ENCODE measurements around the gene DLGAP1. TPM values are rescaled to one million over a fixed set of nuclear protein-coding genes. Genes with fewer than 3 reads are reported as not detected.
"Not testable (repeated sequence)": the region's sequence is repeated elsewhere in the genome, so short reads cannot be mapped to it uniquely, and the experiment has no call there.

The DLGAP1 gene
- total and polyA plus RNA-seq, 3 donors from 2014 or later: 18.6 to 93.8 (median 69.1) TPM

DNA sequence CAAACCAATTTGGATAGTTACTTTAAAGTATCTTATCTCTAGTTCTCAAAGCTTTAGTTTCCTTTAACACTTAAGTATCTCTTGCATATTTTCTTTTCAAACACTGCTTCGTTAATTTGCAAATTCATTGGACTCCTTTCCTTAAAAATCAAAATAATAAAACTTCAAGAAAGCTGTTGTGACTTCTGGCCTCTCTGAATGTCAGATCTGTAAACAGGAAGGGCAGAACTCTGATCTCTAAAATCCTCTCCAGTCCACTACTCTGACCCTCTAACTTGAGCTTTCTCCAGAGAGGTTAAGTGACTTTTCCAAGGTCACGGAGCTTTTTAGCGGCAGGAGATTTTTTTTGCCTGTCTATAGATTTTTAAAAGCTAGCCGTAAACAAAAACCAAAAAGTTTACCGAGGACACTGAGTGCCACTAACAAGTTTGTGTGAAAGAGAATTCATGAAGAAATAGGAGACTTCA is 849.6 kb downstream of the DLGAP1 start:
- H3K9me3 ChIP-seq: no peaks in the 10 kb centered on the region
- no peak for DNase-seq
- intact Hi-C loops (cut with DNase I; ENCODE audit: low total_unique reads): no loop called here
- WGBS, 2 donors: 14 to 22% methylated on average over 5 of the region's 5 CpGs
- no peaks in the 10 kb centered on the region for H3K36me3 ChIP-seq (ENCODE audit: low read depth, missing control alignments)
- no peak for TF ChIP-seq CTCF (IDR thresholded peaks at IDR 0.05)
- no peak for TF ChIP-seq POLR2A (IDR thresholded peaks at IDR 0.05)
- H3K4me3 ChIP-seq: peak overlapping the region; percentile 4 to 10
- no peaks in the 10 kb centered on the region for H3K27me3 ChIP-seq
- peak overlapping the region; percentile 77 to 85 for H3K27ac ChIP-seq
- H3K4me1 ChIP-seq: peaks cover 41% of the 10 kb centered on the region

DNA sequence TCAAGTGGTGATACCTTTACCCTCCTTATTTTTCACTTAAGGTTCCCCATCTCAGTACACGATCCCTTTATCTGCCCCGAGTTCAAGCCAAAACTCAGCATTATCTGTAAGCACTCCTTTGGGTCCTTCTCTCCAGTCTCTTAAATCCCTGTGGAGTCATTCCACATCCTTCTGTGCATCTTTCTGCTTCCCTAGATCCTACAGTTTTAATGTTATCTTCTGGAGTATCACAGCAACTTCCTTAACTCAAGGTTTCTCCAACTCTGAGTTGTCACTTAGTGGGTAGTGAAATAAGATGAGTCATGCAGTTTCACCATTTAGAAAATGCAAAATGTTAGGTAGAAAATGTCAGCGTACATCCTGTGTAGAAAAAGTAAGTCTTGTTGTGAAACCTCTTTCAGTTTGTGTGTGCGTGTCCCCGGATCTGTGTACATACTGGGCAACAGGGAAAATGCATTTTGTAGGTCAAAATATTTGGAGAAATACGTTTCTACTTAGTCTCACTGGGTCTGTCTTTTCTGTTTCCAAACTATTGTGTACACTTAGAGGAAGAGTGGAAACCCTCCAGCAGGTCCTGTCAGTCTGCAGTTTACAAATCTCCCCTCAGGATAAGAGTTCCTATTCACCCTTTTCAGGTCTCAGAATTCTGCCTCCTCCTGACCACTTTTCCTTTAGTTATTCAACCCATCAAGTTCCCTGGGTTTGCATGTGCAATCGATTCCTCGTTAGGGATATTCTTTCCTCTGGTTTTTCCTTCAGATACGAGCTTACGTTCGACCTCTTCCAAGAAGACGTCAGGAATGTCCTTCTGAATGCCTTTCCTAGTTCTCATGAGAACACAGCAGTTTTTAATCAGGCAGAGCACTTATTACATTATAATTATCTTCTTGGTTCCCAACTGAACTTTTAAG is 850.4 kb downstream of the DLGAP1 start:
- Histone ChIP-seq H3K27ac (peak overlapping the region; percentile 77 to 85), H3K4me1 (peaks cover 41% of the 10 kb centered on the region), H3K9me3 (no peaks in the 10 kb centered on the region), H3K27me3 (no peaks in the 10 kb centered on the region), H3K36me3 (ENCODE audit: low read depth, missing control alignments) (no peaks in the 10 kb centered on the region), H3K4me3 (peak overlapping the region in 1 of 2 donors; percentile 10)
- WGBS, 2 donors: 16 to 23% methylated on average over 12 of the region's 12 CpGs
- TF ChIP-seq CTCF (IDR thresholded peaks at IDR 0.05) (no peak), POLR2A (IDR thresholded peaks at IDR 0.05) (no peak)
- no peak for DNase-seq
- intact Hi-C loops (cut with DNase I; ENCODE audit: low total_unique reads): no loop called here

- H3K4me1 ChIP-seq: peaks cover 41% of the 10 kb centered on the region
- TF ChIP-seq POLR2A (IDR thresholded peaks at IDR 0.05): no peak
- TF ChIP-seq CTCF (IDR thresholded peaks at IDR 0.05): no peak
- 27 to 33% methylated on average over 4 of the region's 4 CpGs for WGBS, 2 donors
- H3K27me3 ChIP-seq: no peaks in the 10 kb centered on the region
- H3K4me3 ChIP-seq: no peak overlapping the region
- DNase-seq: no peak
- intact Hi-C loops (cut with DNase I; ENCODE audit: low total_unique reads): no loop called here
- no peaks in the 10 kb centered on the region for H3K9me3 ChIP-seq
- H3K27ac ChIP-seq: peak overlapping the region; percentile 77 to 85
- no peaks in the 10 kb centered on the region for H3K36me3 ChIP-seq (ENCODE audit: low read depth, missing control alignments)
Measured at GRCh38 chr18:3604235-3604497, 850.9 kb downstream of the DLGAP1 start.

DNA sequence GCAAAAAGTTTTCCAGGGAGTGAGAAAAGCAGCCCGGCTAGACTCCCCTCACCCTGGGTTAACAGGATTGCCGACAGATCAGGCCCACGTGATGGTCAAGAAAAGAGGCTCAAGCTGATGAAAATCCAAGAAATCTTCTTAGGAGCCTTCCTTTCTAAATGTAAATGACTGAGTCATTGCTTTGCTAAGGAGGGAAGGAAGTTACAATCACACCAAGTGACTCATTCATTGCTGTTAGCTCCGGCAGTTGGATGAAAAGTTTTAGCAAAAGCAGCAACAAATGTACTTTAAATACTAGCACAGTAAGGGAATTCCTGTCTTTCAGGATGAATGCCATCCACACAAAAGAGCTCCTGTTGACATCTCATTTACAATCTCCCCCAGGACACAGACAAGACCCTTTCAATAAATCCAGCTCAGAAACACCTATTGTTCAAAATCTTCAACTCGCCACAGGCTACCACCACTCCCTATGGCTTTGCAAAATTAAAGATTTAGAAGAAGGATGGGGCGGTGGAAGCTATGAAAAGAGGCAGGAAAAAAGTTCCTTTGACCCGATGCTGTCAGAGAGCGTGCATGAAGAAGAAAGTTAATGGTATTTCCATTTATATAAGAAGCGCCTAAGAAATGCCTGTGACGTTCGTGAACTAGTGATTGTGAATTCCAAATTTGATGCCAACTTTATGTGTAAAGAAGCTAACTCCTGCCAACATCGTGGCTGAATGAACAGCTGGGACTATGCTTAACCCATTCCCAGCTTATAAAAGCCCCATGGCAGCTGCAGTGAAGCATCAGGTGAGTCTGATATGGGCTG is 851.5 kb downstream of the DLGAP1 start:
- H3K4me1 ChIP-seq: peaks cover 42% of the 10 kb centered on the region
- intact Hi-C loops (cut with DNase I; ENCODE audit: low total_unique reads): no loop called here
- H3K4me3 ChIP-seq: peak overlapping the region; percentile 27 to 32
- TF ChIP-seq CTCF (IDR thresholded peaks at IDR 0.05) (no peak), POLR2A (IDR thresholded peaks at IDR 0.05) (no peak)
- H3K27ac ChIP-seq: peak overlapping the region; percentile 77 to 85
- H3K9me3 ChIP-seq: no peaks in the 10 kb centered on the region
- no peaks in the 10 kb centered on the region for H3K36me3 ChIP-seq (ENCODE audit: low read depth, missing control alignments)
- DNase-seq: no peak
- 11 to 20% methylated on average over 12 of the region's 12 CpGs for WGBS, 2 donors
- H3K27me3 ChIP-seq: no peaks in the 10 kb centered on the region

GRCh38 chr18:3601106-3601755 is 853.9 kb downstream of the DLGAP1 start:
- 74 to 82% methylated on average over 12 of the region's 12 CpGs for WGBS, 2 donors
- H3K27ac ChIP-seq; H3K9me3 ChIP-seq; intact Hi-C loops (cut with DNase I; ENCODE audit: low total_unique reads); H3K27me3 ChIP-seq; H3K4me3 ChIP-seq; DNase-seq; H3K36me3 ChIP-seq (ENCODE audit: low read depth, missing control alignments): not testable (repeated sequence)
- H3K4me1 ChIP-seq: peaks cover 61% of the 10 kb centered on the region

Data from testis (tissue), 3 donors.